Heart right ventricle (tissue), 16 donors: ENCODE measurements around the gene ONECUT3. TPM values are rescaled to one million over a fixed set of nuclear protein-coding genes. Genes with fewer than 3 reads are reported as not detected.
"Not testable (repeated sequence)": the region's sequence is repeated elsewhere in the genome, so short reads cannot be mapped to it uniquely, and the experiment has no call there.

Experiments
- ATAC-seq, 8 donors: fragments of 200-7000 bp; cut with Tn5 transposase; one replicate each; pipeline ENCODE4 v1.9.1; 2020; ENCODE audit warnings: mild to moderate bottlenecking in 8 of 8, moderate library complexity in 8 of 8, moderate number of reproducible peaks in 1 of 8
- DNase-seq, 2 donors: peaks; one replicate each; pipeline ENCODE4 v3.0.0-alpha.2; 2020
- H3K27ac ChIP-seq, 10 donors: fragments of 200-600 bp; sonication (generic) in 2 of 10; one replicate each; pipeline versions ENCODE4 v1.5.0 to v1.8.0; 2020 to 2022; ENCODE audit warnings: mild to moderate bottlenecking in 3 of 10
- H3K27me3 ChIP-seq, 7 donors: fragments of 200-600 bp; one replicate each; pipeline ENCODE4 v1.8.0; 2021 to 2022; ENCODE audit warnings: mild to moderate bottlenecking in 2 of 7
- H3K36me3 ChIP-seq, 9 donors: fragments of 200-600 bp; sonication (generic) in 1 of 9; one replicate each; pipeline versions ENCODE4 v1.5.0 to v1.8.0; 2020 to 2022; ENCODE audit warnings: mild to moderate bottlenecking in 2 of 9
- H3K4me1 ChIP-seq, 9 donors: fragments of 200-600 bp; sonication (generic) in 1 of 9; one replicate each; pipeline versions ENCODE4 v1.5.0 to v1.8.0; 2020 to 2022; ENCODE audit warnings: mild to moderate bottlenecking in 4 of 9
- H3K4me3 ChIP-seq, 10 donors: fragments of 200-600 bp; sonication (generic) in 2 of 10; one replicate each; pipeline versions ENCODE4 v1.5.0 to v1.8.0; 2020 to 2022; ENCODE audit warnings: mild to moderate bottlenecking in 7 of 10, moderate library complexity in 2 of 10
- H3K9me3 ChIP-seq, 11 donors: fragments of 200-600 bp in 10 of 11; sonication (generic) in 2 of 11; one replicate each; pipeline versions ENCODE4 v1.5.0 to v1.8.0; 2013 to 2022; ENCODE audit warnings: mild to moderate bottlenecking in 2 of 11, control low read depth in 1 of 11, moderate library complexity in 1 of 11
- CTCF ChIP-seq, 9 donors: fragments of 200-600 bp; sonication (generic) in 2 of 9; IDR thresholded peaks; one replicate each; pipeline versions ENCODE4 v1.5.0 to v1.8.0; 2021 to 2022; ENCODE audit warnings: antibody characterized with exemption in 9 of 9, mild to moderate bottlenecking in 5 of 9, moderate library complexity in 1 of 9
- WGBS, 2 donors: extraction: QIAGEN DNeasy Blood & Tissue Kit; methylation state at CpG; one replicate each; pipeline ENCODE4 v1.1.7; 2013; ENCODE audit warnings: inconsistent platforms in 1 of 2; 5-methylcytosine and 5-hydroxymethylcytosine counted together
- intact Hi-C, 10 donors: fragments of 100-400 bp; cut with DNase I; formaldehyde crosslinking; loops; one replicate each; pipeline versions ENCODE4 v1.11.1 to v1.14.2; 2022
- polyA plus RNA-seq, 2 donors: library from polyadenylated mRNA; stranded (reverse); fragments of 200-250 nt; gene quantifications; one replicate each; pipeline ENCODE4 v1.2.3, GENCODE V29; 2013
- total RNA-seq, 10 donors: library from RNA; stranded (reverse); fragmentation: NEBNext Ultra II Directional in 3 of 10; extraction: Animal tissue kit (Norgen Biotek cat#: 25700) in 3 of 10; gene quantifications; one replicate each; pipeline versions ENCODE4 v1.2.1 to v1.2.4, GENCODE V29; 2021 to 2023
- donor health status: Arrhythmogenic right ventricular cardiomyopathy.
- donor health status: ischemic (EF 13 %, LVEDD 7.1; RV severe dilation, severe dysfunction).
- donor health status: healthy with polysubstance abuse.
- donor health status: DM: no; HTN: yes; CAD: no.
- donor health status: DM: no; HTN: no; CAD: no.
- donor health status: ischemic (EF 25% LVEDD 6.9; RV normal size, moderate dysfunction).
- donor health status: ischemic (EF 25% LVEDD 5.7; RV mildly dilated, moderate dysfunction).
- donor health status: healthy.
- donor health status: DM: yes; HTN: yes; CAD: no.
- donor health status: Ischemic cardiomyopathy.
- donor health status: ischemic (EF 35%, LVEDD 5.7; RV mildly dilated, moderate dysfunction).
- donor health status: nonischemic (EF 11% LVEDD 7.7; RV severe dilation, severe dysfunction).
- donor health status: DM: yes; HTN: yes; CAD: no.
- donor health status: PGD.
- donor health status: ischemic (EF 29% LVEDD 5.4; RV normal size, mild dysfunction).
- donor health status: nonischemic (EF 23%, LVEDD 6.1; RV moderate dilation, normal function).

The ONECUT3 gene
- total and polyA plus RNA-seq, 12 donors = not detected

GRCh38 chr19:1796395-1797142 is 43.3 kb downstream of the ONECUT3 start:
- DNase-seq (no peak), ATAC-seq (peak in 4 of 8 donors; percentile 11 to 26 (median 14))
- no peak for TF ChIP-seq CTCF (IDR thresholded peaks at IDR 0.05)
- Histone ChIP-seq H3K36me3 (peaks cover 0 to 5% (median 0%) of the 10 kb centered on the region in 9 donors), H3K27ac (no peak overlapping the region), H3K9me3 (no peaks in the 10 kb centered on the region), H3K4me3 (no peak overlapping the region), H3K27me3 (peaks cover 0 to 19% (median 15%) of the 10 kb centered on the region in 7 donors), H3K4me1 (peaks cover 0 to 7% (median 0%) of the 10 kb centered on the region in 9 donors)
- WGBS, 2 donors = 55 to 60% methylated on average over 52 of the region's 52 CpGs
- intact Hi-C loops = loop anchor here in 3 of 10 donors (10.0 kb wide), 2 partner anchors 122 to 252 kb away; no protein-coding TSS in a partner anchor

GRCh38 chr19:1797313-1797712 is 44.0 kb downstream of the ONECUT3 start:
- not testable (repeated sequence) for H3K9me3 ChIP-seq, DNase-seq, H3K4me1 ChIP-seq, H3K4me3 ChIP-seq, ATAC-seq, H3K36me3 ChIP-seq, H3K27ac ChIP-seq
- H3K27me3 ChIP-seq = peaks cover 0 to 19% (median 15%) of the 10 kb centered on the region in 7 donors
- intact Hi-C loops = loop anchor here in 3 of 10 donors (10.0 kb wide), 2 partner anchors 123 to 253 kb away; no protein-coding TSS in a partner anchor
- WGBS, 2 donors = 93 to 96% methylated on average over 7 of the region's 7 CpGs

- H3K27me3 ChIP-seq = peaks cover 0 to 19% (median 15%) of the 10 kb centered on the region in 7 donors
- WGBS, 2 donors = 83 to 86% methylated on average over 36 of the region's 36 CpGs
- H3K27ac ChIP-seq = no peak overlapping the region
- peaks cover 0 to 5% (median 0%) of the 10 kb centered on the region in 9 donors for H3K36me3 ChIP-seq
- H3K9me3 ChIP-seq = no peaks in the 10 kb centered on the region
- ATAC-seq = no peak
- H3K4me1 ChIP-seq = peaks cover 0 to 7% (median 0%) of the 10 kb centered on the region in 9 donors
- no peak for TF ChIP-seq CTCF (IDR thresholded peaks at IDR 0.05)
- DNase-seq = no peak
- intact Hi-C loops = loop anchor here in 3 of 10 donors (10.0 kb wide), 2 partner anchors 125 to 255 kb away; no protein-coding TSS in a partner anchor
- H3K4me3 ChIP-seq = no peak overlapping the region
Observed at GRCh38 chr19:1799695-1800342, 46.5 kb downstream of the ONECUT3 start.

- TF ChIP-seq CTCF (IDR thresholded peaks at IDR 0.05) = no peak
- no peak for ATAC-seq
- Histone ChIP-seq H3K4me3 (no peak overlapping the region), H3K27ac (no peak overlapping the region), H3K36me3 (peaks cover 0 to under 1% (median 0%) of the 10 kb centered on the region in 9 donors), H3K27me3 (no peaks in the 10 kb centered on the region), H3K4me1 (no peaks in the 10 kb centered on the region), H3K9me3 (no peaks in the 10 kb centered on the region)
- WGBS, 2 donors = 93 to 94% methylated on average over 6 of the region's 6 CpGs
- no peak for DNase-seq
- intact Hi-C loops = no loop called here
Observed at GRCh38 chr19:1804858-1805257, 51.6 kb downstream of the ONECUT3 start.
